Measurements from ENCODE around the gene IKBKE.

GRCh38 chr1:206469933-206470691 lies at the start of gene IKBKE:
- TF ChIP-seq CTCF (IDR thresholded peaks at IDR 0.05): peak; percentile 37
- no peak for TF ChIP-seq ZFX (IDR thresholded peaks at IDR 0.05; ENCODE audit: borderline replicate concordance)

All from 22Rv1 (cell line).